VCaP (cell line): ENCODE results near the gene BBLN.

Experiments
- H3K27ac ChIP-seq: fragments of 450-650 bp; 2 replicates; pipeline ENCODE4 v1.5.1; 2017
- CTCF ChIP-seq: fragments of 450-650 bp; conservative IDR thresholded peaks from 2 replicates; pipeline ENCODE4 v1.5.1; 2017; ENCODE audit warnings: mild to moderate bottlenecking, moderate library complexity

Gene BBLN

GRCh38 chr9:128121924-128122808 lies 37.9 kb upstream of the BBLN start:
- TF ChIP-seq CTCF: no peak

GRCh38 chr9:128122809-128123175 lies 37.3 kb upstream of the BBLN start:
- no peak for TF ChIP-seq CTCF
- H3K27ac ChIP-seq: no peak overlapping the region

More at GRCh38 chr9:128121924-128122808, 37.9 kb upstream of the BBLN start:
- H3K27ac ChIP-seq: no peak overlapping the region

GRCh38 chr9:128123451-128124080 lies 36.5 kb upstream of the BBLN start:
- H3K27ac ChIP-seq: no peak overlapping the region
- no peak for TF ChIP-seq CTCF

- TF ChIP-seq CTCF: no peak
- no peak overlapping the region for H3K27ac ChIP-seq
Measured at GRCh38 chr9:128124451-128124850, 35.6 kb upstream of the BBLN start.

GRCh38 chr9:128124873-128125579 lies 35.0 kb upstream of the BBLN start:
- H3K27ac ChIP-seq: peak overlapping the region; percentile 97; the same call in 1 of the 2 replicates
- peak; percentile 64 for TF ChIP-seq CTCF

- H3K27ac ChIP-seq: peak overlapping the region; percentile 97; the same call in 1 of the 2 replicates
- TF ChIP-seq CTCF: no peak
Measured at GRCh38 chr9:128125580-128126354, 34.3 kb upstream of the BBLN start.
